ENCODE data around the gene SVEP1.
"Not testable (repeated sequence)": the region's sequence is repeated elsewhere in the genome, so short reads cannot be mapped to it uniquely, and the experiment has no call there.

The SVEP1 gene

DNA sequence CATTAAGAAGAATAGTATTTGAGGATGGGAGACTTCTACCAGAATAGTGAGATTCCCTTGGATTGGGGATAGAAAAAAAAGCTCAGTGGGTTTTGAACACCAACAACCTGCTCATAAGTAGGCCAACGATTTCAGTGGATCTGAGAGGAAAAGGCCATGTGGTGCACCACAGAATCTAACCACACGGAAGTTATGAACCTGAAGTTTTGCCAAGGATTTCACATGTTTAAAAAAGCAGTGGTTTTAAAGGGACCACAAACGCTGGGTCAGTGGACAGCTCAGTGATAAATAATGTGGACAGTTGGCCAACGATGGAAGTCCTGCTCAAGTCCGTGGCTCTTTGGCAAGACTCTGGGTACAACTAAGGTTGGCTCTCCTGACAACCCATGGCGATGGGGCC, 134.6 kb downstream of the SVEP1 start:
- no peak for DNase-seq (ENCODE audit: low read depth in 2 of 2)

DNA sequence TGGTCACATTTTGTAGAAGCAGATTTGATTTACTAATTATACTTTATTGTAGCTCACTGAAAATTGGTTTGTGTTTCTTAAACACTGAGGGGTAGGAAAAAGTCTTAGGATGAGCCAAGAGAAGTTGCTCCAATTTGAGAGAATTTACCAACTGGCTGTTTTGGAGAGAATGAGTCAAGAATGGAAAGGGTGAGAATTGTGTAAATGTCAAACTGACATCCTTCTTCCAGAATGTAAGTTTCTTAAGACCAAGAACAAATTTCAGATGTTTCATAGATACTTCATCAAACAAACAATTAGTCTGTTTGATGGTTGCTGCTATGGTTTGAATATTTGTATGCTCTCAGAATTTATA, 135.7 kb downstream of the SVEP1 start:
- no peak for DNase-seq (ENCODE audit: low read depth in 2 of 2)

DNA sequence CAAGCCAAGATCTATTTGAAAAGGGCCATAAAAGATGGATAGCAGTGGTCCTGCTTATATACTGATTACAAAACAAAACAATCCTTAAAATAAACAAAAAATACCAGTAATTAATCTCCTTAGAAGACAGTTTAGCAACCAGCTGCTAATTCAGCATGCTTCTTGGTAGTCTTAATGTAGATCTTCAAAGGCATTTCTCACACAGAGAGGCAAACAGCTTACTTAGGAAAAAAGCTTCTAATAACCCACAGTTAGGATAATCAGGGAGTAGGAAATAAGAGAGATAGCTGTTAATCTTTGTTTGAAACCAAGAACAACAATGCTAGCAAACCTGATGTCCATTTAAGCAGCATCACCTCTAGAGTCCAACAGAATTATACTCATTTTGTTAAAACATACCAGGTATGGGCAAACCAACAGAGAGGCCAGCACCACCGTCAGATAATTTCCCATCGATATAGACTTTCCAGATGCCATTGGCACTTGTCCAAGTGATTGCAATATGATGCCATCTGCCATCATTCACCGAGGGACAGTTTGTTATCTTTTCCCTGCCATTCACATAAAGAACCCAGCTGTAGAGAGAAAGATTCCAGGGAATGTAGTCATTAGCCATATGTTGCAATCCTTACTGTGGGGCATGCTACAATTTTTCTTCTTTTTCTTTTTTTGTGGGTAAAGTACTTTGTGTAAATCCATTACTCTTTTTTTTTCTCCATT, 136.2 kb downstream of the SVEP1 start:
- DNase-seq (ENCODE audit: low read depth in 2 of 2), result no peak

DNA sequence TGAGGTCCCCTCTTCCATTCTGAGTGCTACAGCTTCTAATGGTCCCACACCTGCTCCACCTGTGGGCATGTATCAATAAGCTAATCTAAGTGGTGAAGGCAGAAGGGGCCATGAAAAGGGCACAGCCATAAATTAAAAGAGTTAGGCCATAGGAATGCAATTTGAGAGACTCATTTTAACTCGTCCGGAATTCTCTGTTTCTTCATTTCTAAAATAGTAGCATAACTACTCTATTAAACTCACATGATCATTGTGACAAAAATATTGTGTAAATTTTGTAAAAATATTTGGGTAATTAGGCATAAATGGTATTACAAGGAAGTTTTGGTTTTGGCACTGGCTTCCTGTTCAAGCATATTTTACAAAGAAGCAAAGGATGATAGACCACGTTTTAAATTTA, 138.7 kb downstream of the SVEP1 start:
- DNase-seq (ENCODE audit: low read depth in 2 of 2), result no peak

DNA sequence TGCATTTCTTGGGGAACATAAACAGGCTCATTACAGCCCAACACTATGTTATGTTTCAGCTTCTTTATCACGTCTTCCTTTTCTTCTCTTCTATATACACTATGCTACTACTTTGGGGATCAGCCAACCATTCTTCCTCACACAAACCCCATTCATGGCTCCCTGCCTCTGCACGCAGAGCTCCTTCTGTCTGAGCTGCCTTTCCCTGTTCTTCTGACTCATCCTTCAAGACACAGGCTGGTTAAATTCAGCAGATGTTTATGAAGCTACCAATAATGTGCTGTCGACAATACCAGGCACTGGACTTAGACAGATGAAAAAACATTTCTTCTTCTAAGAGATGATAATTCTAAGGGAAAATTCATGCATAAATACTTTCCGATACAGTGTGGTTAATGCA, 139.4 kb downstream of the SVEP1 start:
- DNase-seq (ENCODE audit: low read depth in 2 of 2), result no peak

DNA sequence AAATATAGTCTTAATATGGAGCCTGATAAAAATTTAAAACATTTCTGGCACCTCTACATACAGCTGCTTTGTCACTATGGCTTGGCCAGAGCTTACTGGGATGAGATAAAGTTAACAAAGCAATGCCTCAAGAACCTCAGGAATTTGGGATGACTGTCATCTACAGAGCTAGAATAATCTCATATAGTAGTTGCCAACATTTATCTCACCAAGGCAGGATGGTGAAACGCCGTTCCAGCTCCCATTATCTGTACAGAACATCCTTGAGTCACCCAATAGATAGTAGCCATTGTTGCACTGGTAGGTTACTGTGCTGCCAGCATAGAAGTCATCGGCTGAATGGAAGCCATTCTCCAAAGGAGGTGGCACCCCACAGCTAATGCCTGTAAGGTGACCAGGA, 147.3 kb downstream of the SVEP1 start:
- no peak for DNase-seq (ENCODE audit: low read depth in 2 of 2)

DNA sequence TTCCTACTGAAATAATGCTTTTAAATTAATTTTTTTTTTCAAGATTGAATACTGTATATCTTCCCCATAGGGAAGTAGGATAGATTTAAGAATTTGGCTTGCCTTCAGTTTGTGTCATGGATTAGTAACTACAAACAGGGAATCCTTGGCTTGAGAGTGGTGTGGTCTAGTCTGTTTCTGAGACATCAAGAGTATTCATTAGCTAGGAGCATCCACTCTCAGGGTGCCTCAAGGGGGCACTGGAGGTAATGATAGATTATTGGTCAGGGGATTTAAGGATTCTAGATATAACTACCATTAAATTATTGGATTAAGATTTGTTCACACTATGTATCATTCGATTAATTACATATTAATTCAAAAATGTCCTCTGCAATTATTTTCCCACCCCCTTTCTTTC, 150.1 kb downstream of the SVEP1 start:
- no peak for DNase-seq (ENCODE audit: low read depth in 2 of 2)

DNA sequence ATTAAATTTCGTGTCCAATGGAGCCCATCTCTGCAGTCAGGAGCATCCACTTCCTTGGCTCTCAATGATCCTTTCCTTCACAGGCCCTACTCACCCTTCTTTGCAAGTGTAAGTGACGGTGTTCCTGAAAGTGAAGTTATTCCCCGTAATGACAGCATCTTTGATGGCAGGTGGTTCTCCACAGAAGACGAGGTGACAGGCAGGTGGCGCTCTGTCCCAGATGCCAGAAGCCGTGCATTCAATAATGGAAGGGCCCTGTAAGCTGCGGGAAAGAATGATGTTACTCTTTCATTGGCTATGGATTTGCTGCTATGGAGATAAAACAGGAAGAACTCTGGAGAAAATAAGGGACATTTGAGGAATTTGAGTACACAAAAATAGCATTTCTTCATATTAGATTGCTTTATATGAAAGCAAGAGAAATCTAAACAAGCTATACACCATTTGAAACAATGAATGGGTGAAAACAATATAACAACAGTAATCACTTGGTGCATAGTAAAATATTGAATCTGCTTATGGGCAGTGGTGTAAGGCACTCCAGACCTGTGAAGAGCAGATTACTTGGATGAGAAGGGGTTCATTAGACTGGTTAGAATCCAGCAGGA, 151.9 kb downstream of the SVEP1 start:
- no peak for DNase-seq (ENCODE audit: low read depth in 2 of 2)

DNA sequence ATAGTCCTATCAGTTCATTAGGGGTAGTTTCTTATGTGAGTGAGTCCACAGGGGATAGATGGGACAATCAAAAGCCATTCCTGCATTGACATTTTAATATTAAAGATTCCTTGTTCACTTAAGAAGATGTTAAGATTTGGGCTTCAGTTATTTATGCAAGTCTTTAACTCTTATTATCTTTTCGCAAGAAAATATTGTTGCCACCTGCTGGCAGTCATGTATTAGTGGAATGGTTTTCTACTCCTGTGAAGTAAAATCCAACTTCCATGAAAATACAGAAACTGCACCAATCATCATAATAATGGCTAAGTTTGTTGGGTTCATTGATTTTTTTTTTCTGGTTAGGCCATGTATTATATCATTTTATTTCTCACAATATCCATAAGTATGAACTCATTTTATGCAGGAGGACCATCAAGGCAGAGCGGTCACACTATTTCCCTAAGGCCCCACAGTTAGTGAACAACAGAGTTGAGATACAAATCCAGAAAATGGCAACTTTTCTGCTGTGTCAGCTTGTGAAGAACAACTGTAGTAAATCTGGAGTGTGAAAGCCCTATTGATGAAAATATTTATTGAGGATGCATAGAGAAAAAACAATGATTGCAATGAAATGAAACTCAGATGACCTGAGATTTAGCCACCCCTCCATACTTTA, 153.4 kb downstream of the SVEP1 start:
- DNase-seq (ENCODE audit: low read depth in 2 of 2), result no peak

DNA sequence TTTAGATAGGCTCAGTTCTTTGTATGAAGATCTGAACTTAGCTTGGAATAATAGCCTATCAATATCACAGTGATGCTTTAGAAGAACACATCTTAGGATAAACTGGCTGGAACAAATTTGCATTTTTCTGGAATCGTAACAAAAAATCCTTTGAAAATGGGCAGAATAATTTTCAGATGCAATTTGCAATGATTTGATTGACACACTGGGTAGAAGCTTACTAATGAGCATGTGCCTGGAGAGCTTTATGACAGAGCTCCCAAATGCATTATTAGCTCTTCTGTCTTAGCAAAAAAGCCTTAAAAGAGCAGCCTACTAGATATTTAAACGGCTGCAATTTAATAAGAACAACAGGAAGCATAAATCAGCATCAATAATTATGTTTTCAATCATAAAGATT, 165.1 kb downstream of the SVEP1 start:
- no peak for DNase-seq (ENCODE audit: low read depth in 2 of 2)

DNA sequence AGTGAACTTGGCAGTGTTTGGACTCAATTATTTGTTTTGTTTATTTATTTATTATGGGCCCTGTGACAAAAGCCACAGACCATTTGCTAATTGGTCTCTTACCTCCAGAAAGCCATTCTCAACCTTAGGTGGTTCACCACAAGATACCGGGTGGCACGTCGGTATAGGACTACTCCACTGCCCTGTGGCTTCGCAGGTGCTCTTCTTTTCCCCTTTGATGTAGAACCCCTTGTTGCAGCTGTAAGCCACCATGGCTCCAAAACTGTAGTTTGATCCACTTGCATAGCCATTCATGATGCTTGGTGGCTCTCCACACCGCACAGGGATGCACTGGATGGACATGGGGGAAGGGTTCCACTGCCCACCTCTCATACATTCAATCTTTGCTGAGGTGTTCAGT, 168.6 kb downstream of the SVEP1 start:
- no peak for DNase-seq (ENCODE audit: low read depth in 2 of 2)

DNA sequence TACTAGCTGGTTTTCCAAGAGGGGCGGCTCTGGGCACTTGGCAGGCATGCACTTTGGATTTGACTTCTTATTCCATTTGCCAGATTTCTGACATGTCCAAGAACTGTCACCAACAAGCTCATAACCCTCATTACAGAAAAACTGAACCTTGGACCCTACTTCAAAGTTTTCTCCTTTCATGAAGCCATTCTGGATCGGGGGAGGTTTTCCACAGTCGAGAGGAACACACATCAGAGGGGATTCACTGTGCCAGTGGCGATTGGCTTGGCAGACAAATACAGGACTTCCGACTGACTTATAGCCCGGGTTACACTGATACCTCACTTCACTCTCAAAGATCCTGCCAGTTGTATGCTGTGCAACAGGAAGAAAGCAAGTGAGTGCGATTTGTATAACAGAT, 170.9 kb downstream of the SVEP1 start:
- no peak for DNase-seq (ENCODE audit: low read depth in 2 of 2)

DNA sequence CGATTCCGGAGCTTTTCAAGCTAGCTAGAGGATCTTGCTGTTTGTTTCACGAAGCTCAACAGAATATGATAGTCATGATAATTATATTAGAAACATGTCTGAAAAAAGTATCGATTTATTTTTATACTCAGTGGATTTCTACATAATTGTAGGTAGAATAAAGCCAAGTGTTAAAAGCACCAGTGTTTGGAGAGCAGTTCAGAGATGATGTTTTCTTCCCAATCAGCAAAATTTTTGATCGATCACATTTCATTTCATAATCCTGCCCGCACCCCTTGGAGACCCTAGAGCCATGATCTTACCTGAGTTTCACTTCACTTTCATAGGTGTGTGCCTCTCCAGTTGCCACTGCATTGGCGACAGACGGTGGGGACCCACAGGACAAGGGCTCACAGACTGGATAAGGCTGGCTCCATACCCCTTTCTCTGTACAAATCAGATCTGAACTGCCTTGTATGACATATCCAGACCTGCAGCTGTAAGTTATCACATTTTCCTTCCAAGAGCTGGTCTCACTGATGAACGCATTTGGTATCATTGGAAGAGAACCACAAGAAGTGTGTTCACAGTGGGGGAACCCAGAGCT, 173.6 kb downstream of the SVEP1 start:
- no peak for DNase-seq (ENCODE audit: low read depth in 2 of 2)

DNA sequence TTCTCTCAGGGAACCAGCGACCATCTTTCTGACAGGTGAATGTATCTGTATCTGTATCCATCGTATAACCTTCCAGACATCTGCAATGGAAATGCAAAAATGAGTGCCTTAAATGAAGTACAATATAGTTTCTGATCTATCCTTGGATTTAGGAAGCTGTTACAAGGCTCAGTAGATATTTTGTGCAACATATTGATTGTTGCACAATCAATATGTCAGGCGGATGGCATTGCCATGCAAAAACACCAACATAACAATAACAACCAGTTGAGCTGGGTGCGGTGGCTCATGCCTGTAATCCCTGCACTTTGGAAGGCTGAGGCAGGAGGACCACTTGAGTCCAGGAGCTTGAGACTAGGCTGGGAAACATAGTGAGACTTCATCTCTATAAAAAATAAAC, 175.1 kb downstream of the SVEP1 start:
- no peak for DNase-seq (ENCODE audit: low read depth in 2 of 2)

DNA sequence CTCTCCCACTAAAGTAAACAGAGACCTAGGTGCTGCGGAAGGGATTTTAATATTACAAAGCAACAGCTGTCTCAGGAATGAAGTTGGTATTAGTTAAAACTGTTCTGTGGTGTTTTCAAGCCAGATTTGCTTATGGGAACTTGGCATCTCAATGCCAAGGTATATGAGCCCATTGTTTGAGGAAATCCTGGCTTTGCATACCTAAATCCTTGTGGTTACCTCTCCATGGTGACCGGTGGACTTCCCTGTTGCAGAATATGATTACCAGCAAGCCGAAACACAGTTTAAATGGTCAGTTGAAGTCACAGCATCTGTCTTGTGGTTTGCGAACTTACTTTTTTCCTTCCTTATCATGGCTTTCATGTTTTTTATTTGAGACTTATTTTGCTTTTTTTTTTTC, 179.6 kb downstream of the SVEP1 start:
- DNase-seq (ENCODE audit: low read depth in 2 of 2), result no peak

DNA sequence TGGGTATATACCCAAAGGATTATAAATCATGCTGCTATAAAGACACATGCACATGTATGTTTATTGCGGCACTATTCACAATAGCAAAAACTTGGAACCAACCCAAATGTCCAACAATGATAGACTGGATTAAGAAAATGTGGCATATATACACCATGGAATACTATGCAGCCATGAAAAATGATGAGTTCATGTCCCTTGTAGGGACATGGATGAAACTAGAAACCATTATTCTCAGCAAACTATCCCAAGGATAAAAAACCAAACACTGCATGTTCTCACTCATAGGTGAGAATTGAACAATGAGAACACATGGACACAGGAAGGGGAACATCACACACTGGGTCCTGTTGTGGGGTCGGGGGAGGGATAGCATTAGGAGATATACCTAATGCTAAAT, 180.5 kb downstream of the SVEP1 start:
- not testable (repeated sequence) for DNase-seq (ENCODE audit: low read depth in 2 of 2)

DNA sequence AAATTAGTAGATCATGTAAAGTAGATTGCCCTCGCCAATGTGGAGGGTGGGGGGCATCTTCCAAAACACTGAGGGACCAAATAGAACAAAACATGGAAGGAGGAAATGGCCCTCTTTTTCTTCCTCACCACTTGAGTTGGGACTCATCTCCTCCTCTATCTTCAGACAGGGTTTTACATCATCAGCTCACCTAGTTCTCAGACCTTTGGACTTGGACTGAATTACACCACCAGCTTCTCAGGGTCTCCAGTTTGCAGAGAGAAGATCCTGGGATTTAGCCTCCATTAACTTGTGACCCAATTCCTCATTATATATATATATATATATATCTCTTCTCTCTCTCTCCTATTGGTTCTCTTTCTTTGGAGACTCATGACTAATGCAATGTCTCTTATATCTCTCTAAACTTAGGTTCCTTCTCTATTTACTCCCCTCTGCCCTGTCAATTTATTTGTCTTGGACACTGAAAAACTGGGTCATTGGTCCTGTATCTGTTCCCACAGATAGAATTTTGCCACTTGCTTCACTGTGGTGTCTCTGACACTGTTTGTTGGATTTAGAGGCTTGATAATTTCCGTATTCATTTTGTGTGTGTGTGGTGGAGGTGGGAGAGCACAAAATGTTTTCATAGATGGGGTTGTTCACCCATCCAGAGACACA, 187.6 kb downstream of the SVEP1 start:
- no peak for DNase-seq (ENCODE audit: low read depth in 2 of 2)

DNA sequence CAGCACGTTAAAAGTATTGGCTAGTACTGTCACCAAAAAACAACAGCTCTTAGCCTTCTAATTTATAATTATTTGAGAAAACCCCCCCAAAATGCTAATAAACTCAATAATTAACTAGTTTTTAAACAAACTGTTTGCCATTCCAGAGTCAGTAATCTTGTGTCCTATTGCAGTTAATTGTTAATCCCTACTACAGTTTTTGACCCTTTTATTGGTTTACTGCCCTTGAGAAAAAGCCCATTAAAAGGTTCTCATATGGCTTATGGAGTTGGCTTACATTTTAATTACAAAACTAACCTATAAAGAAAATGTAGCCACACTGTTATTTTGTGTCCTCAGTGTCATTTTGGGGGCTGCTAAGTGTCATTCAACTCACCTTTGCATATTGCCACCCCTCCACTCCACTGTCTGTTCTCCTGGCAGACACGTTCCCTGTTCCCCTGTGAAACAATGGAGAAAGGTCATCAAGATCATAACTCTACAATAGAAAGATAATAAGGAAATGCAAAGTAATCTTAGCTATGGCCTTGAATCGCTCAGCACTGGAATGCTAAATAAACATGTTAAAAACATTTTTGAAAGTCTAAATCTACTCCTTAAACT, 190.3 kb downstream of the SVEP1 start:
- no peak for DNase-seq (ENCODE audit: low read depth in 2 of 2)

DNA sequence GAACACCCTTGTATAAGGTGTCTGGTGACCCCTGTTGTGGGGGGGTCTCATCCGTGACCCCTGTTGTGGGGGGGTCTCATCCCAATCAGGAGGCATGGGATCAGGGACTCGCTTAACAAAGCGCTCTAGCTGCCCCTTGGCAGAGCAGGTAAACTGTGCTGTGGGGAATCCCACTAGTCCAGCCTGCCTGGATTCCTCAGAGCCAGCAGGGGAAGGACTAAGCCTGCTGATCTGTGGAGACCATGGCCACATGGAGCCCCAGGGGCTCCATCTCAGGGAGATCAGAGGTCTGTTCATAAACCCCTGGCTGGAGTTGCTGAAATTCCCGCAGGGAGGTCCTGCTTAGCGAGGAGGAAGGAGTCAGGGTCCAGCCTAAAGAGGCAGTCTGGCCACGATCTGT, 196.1 kb downstream of the SVEP1 start:
- no peak for DNase-seq (ENCODE audit: low read depth in 2 of 2)

DNA sequence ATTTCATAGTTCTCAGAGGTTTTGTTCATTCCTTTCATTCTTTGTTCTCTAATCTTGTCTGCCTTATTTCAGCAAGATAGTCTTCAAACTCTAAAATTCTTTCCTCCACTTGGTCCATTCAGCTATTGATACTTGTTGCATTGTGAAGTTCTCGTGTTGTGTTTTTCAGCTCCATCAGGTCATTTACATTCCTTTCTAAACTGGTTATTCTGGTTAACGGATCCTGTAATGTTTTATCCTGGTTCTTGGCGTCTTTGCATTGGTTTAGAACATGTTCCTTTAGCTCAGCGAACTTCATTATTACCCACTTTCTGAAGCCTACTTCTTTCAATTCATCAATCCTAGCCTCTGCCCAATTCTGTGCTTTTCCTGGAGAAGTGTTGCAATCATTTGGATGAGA, 196.8 kb downstream of the SVEP1 start:
- no peak for DNase-seq (ENCODE audit: low read depth in 2 of 2)

DNA sequence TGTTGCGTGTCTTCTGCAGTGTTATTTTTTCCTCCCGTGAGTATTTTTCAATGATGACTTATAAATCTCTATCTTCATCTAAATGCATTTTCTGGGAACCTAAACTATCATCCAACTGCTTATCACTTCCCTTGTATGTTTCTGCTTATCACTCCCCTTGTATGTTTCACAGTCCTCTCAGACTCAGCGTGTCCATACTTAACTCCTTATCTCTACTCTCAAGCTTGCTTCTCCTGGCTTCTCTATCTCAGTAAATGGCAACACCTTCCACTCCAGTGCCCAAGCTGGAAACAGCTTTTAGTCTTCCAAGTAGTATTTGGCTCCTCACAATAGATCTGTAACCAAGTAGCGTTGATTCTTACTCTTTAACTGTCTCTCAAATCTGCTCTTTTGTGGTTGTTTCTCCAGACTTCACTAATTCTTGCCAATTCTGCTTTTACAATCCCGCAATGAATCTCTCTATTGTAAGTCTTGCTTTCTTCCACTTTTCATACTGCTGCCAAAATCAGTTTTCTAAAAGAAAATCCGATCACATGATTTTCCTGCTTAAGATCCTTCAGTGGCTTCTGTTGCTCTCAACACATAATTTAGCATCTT, 208.0 kb downstream of the SVEP1 start:
- no peak for DNase-seq (ENCODE audit: low read depth in 2 of 2)

DNA sequence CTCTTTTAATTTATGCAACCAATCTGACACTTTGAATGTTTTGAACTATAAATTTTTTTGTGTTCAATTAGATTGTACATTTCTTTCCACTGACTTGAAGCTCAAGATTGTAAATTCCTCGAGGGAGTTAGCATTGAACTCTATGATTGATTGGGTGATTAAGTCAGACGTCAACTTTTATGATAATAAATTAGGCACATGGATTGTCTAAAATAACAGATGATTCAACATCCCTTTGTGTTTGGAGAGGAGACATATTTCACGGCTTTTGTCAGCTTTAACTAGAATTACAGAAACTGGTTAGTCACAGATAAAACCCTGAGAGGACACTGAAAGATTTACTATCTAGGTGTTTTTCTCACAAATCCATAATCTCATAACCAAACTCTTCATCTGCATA, 209.2 kb downstream of the SVEP1 start:
- DNase-seq (ENCODE audit: low read depth in 2 of 2), result no peak
